BE2C (cell line): ENCODE measurements around the gene TFAP2C.

Source experiments
- DNase-seq: peaks from one replicate; pipeline ENCODE4 v3.0.0-alpha.2; 2020
- H3K27me3 ChIP-seq: fragments of 250-450 bp; sonication (Bioruptor Pico); 2 replicates; pipeline ENCODE4 v1.5.1; 2020; ENCODE audit warnings: mild to moderate bottlenecking
- H3K36me3 ChIP-seq: fragments of 250-450 bp; sonication (Bioruptor Pico); 2 replicates; pipeline ENCODE4 v1.5.1; 2020; ENCODE audit warnings: mild to moderate bottlenecking
- H3K4me1 ChIP-seq: fragments of 250-450 bp; sonication (Bioruptor Pico); 2 replicates; pipeline ENCODE4 v1.5.1; 2020
- H3K4me3 ChIP-seq: 2 replicates; pipeline ENCODE4 v1.5.1; 2011; ENCODE audit warnings: low read depth, low read length
- H3K9me3 ChIP-seq: fragments of 250-450 bp; sonication (Bioruptor Pico); 2 replicates; pipeline ENCODE4 v1.5.1; 2020
- CTCF ChIP-seq: IDR thresholded peaks from 2 replicates; pipeline ENCODE4 v1.5.1; 2012; ENCODE audit warnings: mild to moderate bottlenecking, low read depth, low read length

TFAP2C gene

GRCh38 chr20:56688106-56688505, 59.0 kb downstream of the TFAP2C start:
- Histone ChIP-seq H3K36me3 (no peaks in the 10 kb centered on the region), H3K9me3 (no peaks in the 10 kb centered on the region), H3K4me3 (no peak overlapping the region), H3K4me1 (no peaks in the 10 kb centered on the region), H3K27me3 (no peaks in the 10 kb centered on the region)
- DNase-seq, result no peak
- no peak for TF ChIP-seq CTCF
